Loucy (cell line): Measurements from ENCODE around the gene PIAS1.

ENCODE experiments used
- H2AFZ ChIP-seq: fragments of 200-600 bp; sonication (generic); 2 replicates; pipeline ENCODE4 v1.6.0; 2016; ENCODE audit warnings: antibody characterized with exemption, mild to moderate bottlenecking, low read length, moderate library complexity
- H3F3A ChIP-seq: fragments of 200-600 bp; 2 replicates; pipeline ENCODE4 v1.6.0; 2016; ENCODE audit warnings: antibody characterized with exemption, low read depth, mild to moderate bottlenecking
- H3K27me3 ChIP-seq: fragments of 200-600 bp; sonication (generic); 2 replicates; pipeline ENCODE4 v1.6.1; 2014; ENCODE audit warnings: low read length, mild to moderate bottlenecking; ENCODE audit not compliant: insufficient read depth, poor library complexity, severe bottlenecking
- H3K36me3 ChIP-seq: fragments of 200-600 bp; sonication (generic); 2 replicates; pipeline ENCODE4 v1.6.1; 2016; ENCODE audit warnings: low read length; ENCODE audit not compliant: insufficient read depth
- H3K4me1 ChIP-seq: fragments of 200-600 bp; sonication (generic); 2 replicates; pipeline ENCODE4 v1.5.1; 2014; ENCODE audit warnings: low read length, mild to moderate bottlenecking; ENCODE audit not compliant: insufficient read depth, poor library complexity, severe bottlenecking
- H3K4me2 ChIP-seq: fragments of 200-600 bp; sonication (generic); 2 replicates; pipeline ENCODE4 v1.6.0; 2014; ENCODE audit warnings: antibody characterized with exemption, low read length, low read depth, mild to moderate bottlenecking; ENCODE audit not compliant: poor library complexity, severe bottlenecking
- H3K4me3 ChIP-seq: fragments of 200-600 bp; sonication (generic); 2 replicates; pipeline ENCODE4 v1.5.1; 2014; ENCODE audit warnings: low read length, mild to moderate bottlenecking, mixed read lengths; ENCODE audit not compliant: poor library complexity, severe bottlenecking
- H3K79me2 ChIP-seq: fragments of 200-600 bp; sonication (generic); 2 replicates; pipeline ENCODE4 v1.6.1; 2014; ENCODE audit warnings: low read length; ENCODE audit not compliant: insufficient read depth
- H3K9ac ChIP-seq: fragments of 200-600 bp; sonication (generic); 2 replicates; pipeline ENCODE4 v1.6.0; 2014; ENCODE audit warnings: mild to moderate bottlenecking, low read depth, low read length, moderate library complexity; ENCODE audit not compliant: poor library complexity, severe bottlenecking
- H3K9me2 ChIP-seq: fragments of 200-600 bp; sonication (generic); replicated peaks from 2 replicates; pipeline ENCODE4 v1.6.1; 2016; ENCODE audit warnings: low read depth, low read length, mixed read lengths
- H3K9me3 ChIP-seq: fragments of 200-600 bp; sonication (generic); 2 replicates; pipeline ENCODE4 v1.6.1; 2014; ENCODE audit warnings: mild to moderate bottlenecking, antibody characterized with exemption, low read length, low read depth; ENCODE audit not compliant: insufficient read depth
- H4K20me1 ChIP-seq: fragments of 200-600 bp; sonication (generic); 2 replicates; pipeline ENCODE4 v1.6.0; 2014; ENCODE audit warnings: antibody characterized with exemption, low read length, mild to moderate bottlenecking; ENCODE audit not compliant: insufficient read depth, poor library complexity, severe bottlenecking
- CTCF ChIP-seq: fragments of 200-600 bp; sonication (generic); conservative IDR thresholded peaks from 2 replicates; pipeline ENCODE4 v1.5.1; 2014; ENCODE audit warnings: mild to moderate bottlenecking, antibody characterized with exemption, low read length
- EZH2phosphoT487 ChIP-seq: fragments of 200-600 bp; IDR thresholded peaks from 2 replicates; pipeline ENCODE4 v1.6.1; 2018; ENCODE audit warnings: antibody characterized with exemption, mild to moderate bottlenecking, moderate library complexity, borderline replicate concordance

The PIAS1 gene

GRCh38 chr15:68148039-68148438 is 93.9 kb downstream of the PIAS1 start:
- no peaks in the 10 kb centered on the region for H3K9me2 ChIP-seq
- H3K4me3 ChIP-seq = no peak overlapping the region
- no peaks in the 10 kb centered on the region for H3F3A ChIP-seq
- TF ChIP-seq EZH2phosphoT487 = no peak
- TF ChIP-seq CTCF = no peak
- H3K9ac ChIP-seq = no peak overlapping the region
- H2AFZ ChIP-seq = no peak overlapping the region
- H3K4me2 ChIP-seq = no peak overlapping the region
- no peaks in the 10 kb centered on the region for H3K4me1 ChIP-seq
- H3K9me3 ChIP-seq = no peaks in the 10 kb centered on the region
- H3K36me3 ChIP-seq = peaks cover 54% of the 10 kb centered on the region
- no peaks in the 10 kb centered on the region for H3K27me3 ChIP-seq
- no peaks in the 10 kb centered on the region for H4K20me1 ChIP-seq
- H3K79me2 ChIP-seq = peaks cover 4% of the 10 kb centered on the region; the same call in 1 of the 2 replicates

GRCh38 chr15:68149059-68149458 is 94.9 kb downstream of the PIAS1 start:
- Histone ChIP-seq H4K20me1 (no peaks in the 10 kb centered on the region), H3K36me3 (peaks cover 57% of the 10 kb centered on the region)
- TF ChIP-seq CTCF = no peak
- no peak for TF ChIP-seq EZH2phosphoT487

GRCh38 chr15:68150187-68150586 is 96.1 kb downstream of the PIAS1 start:
- H4K20me1 ChIP-seq = no peaks in the 10 kb centered on the region
- H3K9ac ChIP-seq = no peak overlapping the region
- no peak overlapping the region for H3K4me2 ChIP-seq
- H3K36me3 ChIP-seq = peaks cover 66% of the 10 kb centered on the region
- H3K9me2 ChIP-seq = no peaks in the 10 kb centered on the region
- H3F3A ChIP-seq = no peaks in the 10 kb centered on the region
- H3K4me3 ChIP-seq = no peak overlapping the region
- no peaks in the 10 kb centered on the region for H3K27me3 ChIP-seq
- no peak overlapping the region for H2AFZ ChIP-seq
- no peaks in the 10 kb centered on the region for H3K79me2 ChIP-seq
- no peaks in the 10 kb centered on the region for H3K4me1 ChIP-seq
- no peaks in the 10 kb centered on the region for H3K9me3 ChIP-seq
- TF ChIP-seq EZH2phosphoT487 (no peak), CTCF (no peak)

More at GRCh38 chr15:68149059-68149458, 94.9 kb downstream of the PIAS1 start:
- Histone ChIP-seq H2AFZ (no peak overlapping the region), H3K9ac (no peak overlapping the region), H3K4me1 (no peaks in the 10 kb centered on the region), H3K4me3 (no peak overlapping the region), H3F3A (no peaks in the 10 kb centered on the region), H3K4me2 (no peak overlapping the region), H3K27me3 (no peaks in the 10 kb centered on the region), H3K9me2 (no peaks in the 10 kb centered on the region), H3K79me2 (peaks cover 4% of the 10 kb centered on the region; the same call in 1 of the 2 replicates), H3K9me3 (no peaks in the 10 kb centered on the region)
